GM19463 (cell line): ENCODE data around the gene DSTN.

Experiments
- ATAC-seq: cut with Tn5 transposase; IDR thresholded peaks from one replicate; pipeline ENCODE4 v1.9.1; 2021; ENCODE audit warnings: mild to moderate bottlenecking, moderate library complexity; ENCODE audit not compliant: unreplicated experiment

The DSTN gene

GRCh38 chr20:17622851-17623508 is 53.1 kb downstream of the DSTN start:
- no peak for ATAC-seq

DNA sequence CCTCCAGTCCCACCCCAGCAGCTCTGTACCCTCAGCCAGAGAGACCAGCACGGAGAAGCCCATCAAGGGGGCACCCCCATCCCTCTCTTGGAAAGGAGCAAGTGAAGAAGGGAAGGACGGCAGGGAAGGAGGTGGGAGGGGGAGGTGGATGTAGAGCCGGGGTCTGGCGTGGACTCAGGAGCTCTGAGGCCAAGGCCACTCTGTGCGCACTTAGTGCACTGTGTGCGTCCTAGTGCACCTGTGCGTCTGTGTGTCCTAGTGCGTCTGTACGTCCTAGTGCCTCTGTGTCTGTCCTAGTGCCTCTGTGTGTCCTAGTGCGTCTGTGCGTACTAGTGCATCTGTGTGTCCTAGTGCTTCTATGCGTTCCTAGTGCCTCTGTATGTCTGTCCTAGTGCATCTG is 54.2 kb downstream of the DSTN start:
- no peak for ATAC-seq

GRCh38 chr20:17624551-17625245 is 54.8 kb downstream of the DSTN start:
- ATAC-seq: no peak

GRCh38 chr20:17625246-17626051 is 55.6 kb downstream of the DSTN start:
- ATAC-seq: no peak

DNA sequence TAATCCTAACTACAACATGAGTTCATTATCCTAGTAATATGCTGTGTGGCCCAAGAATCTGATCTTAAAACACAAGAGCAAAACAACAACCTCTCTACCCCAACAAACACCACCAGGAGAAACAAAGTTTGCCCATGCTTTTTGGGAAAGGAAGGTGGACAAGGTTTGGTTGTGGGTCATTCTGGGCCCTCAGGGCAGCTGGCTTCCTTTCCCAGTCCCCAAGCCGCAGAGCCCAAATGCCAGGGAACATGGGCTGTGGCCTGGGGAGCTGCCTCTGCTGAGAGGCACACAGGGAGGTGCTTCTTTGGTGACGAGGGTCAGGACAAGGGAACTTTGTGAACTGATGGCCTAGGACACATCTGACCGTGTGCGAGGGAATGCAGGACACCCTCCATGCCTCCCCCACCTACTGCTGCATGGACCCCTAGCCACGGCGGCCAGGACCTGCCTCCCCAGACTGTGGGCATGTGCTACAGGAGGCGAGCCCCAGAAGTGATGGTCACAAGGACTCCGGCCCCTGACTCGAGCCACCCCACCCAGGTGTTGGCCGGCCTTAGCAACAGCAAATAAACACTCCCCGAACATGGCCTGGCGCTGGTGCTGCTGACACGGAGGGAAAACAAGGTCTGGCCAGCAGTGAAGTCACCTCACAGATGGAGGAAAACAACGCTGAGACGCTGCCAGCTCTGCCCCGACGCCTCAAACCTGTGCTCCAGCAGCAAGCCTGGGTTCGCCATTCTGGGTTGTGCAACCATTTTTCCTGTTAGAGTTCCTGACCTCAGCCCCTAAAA is 56.5 kb downstream of the DSTN start:
- ATAC-seq: no peak

GRCh38 chr20:17627101-17627955 is 57.5 kb downstream of the DSTN start:
- ATAC-seq: no peak

GRCh38 chr20:17628101-17628841 is 58.4 kb downstream of the DSTN start:
- no peak for ATAC-seq

DNA sequence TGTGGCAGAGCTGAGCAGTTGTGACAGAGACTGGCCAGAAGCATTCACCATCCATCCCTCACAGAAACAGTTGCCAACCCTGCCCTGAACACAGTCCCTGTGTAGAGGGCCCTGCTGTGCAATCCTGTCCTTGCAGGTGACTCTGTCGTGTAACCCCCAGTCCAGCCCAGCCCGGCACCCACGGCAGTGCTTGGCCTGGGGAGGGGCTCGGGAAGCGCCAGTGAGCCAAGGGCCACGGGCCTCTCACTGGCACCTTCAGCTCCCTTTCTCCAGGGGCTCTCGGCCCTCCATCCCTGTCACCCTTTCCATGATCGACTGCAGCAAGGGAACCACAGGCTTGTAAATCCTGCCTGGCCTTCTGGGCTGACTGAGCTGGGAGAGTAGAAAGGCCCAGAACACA is 59.1 kb downstream of the DSTN start:
- no peak for ATAC-seq

- no peak for ATAC-seq
Observed at GRCh38 chr20:17629678-17630089, 59.8 kb downstream of the DSTN start.

DNA sequence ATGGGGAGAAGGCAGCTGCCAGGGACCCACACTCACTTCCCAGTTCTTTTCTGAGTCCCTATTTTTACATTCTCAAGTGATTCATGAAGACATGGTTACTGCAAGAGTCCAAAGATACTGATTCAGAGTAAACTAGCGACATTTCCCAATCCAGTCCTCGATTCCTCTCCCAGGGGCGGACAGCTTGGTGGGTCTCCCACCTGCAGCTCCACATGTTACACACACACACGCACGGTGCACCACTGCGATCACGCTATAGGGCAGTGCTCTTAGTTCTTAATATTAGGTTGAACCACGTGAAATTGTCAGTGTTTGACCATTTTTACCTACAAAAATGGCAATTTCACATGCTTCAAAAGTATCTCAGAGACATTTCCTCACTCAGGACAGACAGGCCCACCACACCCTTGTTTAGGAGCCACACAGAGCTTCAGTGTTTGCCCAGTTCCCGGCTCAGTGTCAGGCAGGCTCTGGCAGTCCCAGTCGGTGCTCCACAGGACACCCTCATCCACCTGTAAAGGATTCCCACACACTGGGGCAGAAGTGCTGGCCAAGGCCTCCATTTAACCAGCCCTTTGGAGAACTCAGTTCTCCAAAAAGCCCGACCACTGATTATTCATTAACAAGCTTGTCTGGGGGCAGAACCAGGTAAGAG is 60.4 kb downstream of the DSTN start:
- ATAC-seq: no peak

- ATAC-seq: no peak
Observed at GRCh38 chr20:17630806-17631195, 60.9 kb downstream of the DSTN start.

- ATAC-seq: no peak
Observed at GRCh38 chr20:17631576-17632319, 61.9 kb downstream of the DSTN start.

DNA sequence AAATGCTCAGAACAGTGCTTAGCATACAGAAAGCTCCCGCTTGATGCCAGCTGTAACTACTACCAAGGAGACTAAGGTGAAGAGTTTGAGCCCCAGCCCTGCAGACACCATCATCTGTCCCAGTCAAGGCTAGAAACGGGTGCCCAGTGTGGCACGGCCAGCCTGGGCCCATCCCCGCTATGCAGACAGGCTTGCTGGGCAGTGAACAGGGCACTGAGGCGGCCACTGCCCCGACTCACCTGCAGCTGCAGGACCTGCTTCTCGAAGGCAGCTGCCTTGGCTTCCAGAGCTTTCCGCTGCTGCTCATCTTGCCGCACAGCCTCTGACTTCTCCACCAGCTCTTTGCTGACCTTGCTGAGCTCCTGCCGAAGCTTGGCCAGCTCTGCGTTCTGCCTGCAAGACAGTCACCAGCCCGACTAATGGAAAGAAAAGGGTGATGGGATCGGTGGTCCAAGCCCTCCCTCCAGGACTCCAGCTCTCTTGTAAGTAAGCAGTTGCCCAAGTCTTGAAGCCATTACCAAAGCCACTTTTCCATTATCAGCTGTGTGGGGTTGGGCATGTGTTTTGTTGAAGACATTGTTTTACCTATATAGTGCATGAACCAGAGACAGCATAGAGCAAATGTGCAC is 63.5 kb downstream of the DSTN start:
- no peak for ATAC-seq

- no peak for ATAC-seq
Observed at GRCh38 chr20:17633850-17634500, 64.1 kb downstream of the DSTN start.

DNA sequence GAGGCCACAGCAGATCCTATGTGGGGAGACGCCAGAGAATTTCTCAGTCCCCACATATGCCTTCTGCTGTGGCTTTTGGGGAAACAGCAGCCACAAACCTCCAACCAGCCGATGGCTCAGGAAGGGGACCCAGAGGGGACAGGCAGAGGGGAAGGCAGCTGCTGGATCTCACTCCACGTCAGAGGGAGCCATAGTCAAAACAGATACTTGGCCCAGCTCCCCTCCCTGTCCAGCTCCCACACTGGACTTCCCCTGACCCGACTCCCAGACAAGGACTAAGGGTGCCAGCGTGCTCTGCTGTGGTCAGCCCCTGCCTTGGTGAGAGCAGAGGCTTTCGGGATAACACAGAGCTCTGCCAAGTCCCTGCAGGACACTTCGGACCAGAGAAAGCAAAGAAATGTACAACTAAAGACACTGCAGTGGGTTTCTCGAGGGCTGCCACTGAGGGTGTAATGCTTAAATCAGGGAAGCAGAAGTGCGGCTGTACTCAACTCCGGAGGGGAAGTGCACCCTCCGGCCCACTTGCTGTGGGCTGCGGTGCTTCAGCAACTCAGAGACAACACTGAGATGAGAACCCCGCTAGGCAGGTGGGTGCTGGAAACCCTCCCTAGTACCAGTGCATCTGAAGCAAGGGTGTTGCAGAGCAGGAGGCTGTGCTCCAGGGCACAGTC is 64.9 kb downstream of the DSTN start:
- ATAC-seq: no peak

DNA sequence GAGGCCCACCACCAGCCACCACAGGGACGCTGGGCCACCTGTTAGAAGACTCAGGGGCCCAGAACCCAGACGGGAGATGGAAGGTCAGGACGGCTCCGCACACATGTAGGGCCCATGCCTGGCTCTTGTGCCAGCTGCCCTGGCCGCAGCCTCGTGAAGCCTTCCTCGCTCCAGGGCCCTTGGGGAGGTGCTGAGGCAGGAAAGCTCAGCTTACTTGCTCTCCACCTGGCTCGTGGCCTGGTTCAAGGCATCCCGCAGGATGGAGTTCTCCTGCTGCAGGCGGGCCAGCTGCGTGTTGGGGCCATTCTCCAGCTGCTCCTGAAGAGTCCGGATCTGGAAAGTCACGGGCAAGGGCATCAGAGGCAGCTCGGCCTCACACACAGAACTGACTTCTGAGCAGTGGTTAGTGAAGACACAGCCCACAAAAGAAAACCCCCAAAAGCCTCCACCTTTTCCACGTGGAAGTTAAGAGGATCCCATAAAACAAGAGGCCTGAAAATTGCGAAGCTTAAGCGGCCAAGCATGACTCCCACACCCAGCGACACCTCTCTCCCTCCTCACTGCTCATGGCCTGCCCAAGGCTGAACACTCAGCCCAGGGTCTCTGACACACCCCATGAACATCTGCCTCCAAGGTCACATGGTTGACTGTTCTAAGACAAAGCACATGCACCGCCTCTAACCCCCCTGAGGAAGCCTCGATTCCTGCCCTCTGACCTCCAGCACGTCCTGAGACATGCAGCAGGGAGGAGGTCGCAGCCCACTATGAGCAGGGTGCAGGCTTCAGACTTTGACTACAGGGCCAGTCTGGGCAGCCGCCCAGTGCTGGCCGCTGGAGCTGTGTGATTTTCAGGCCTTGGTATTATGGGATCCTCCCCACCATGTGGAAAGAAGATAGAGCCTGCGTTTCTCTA is 65.7 kb downstream of the DSTN start:
- ATAC-seq: no peak
